Measurements from ENCODE around the gene FBN1. TPM values are rescaled to one million over a fixed set of nuclear protein-coding genes. Genes with fewer than 3 reads are reported as not detected.

The FBN1 gene
- total and polyA plus RNA-seq, 2 donors (not counting 3 experiments of a cell fraction or from before 2014, with no cell fraction given), result 107 to 111 TPM

DNA sequence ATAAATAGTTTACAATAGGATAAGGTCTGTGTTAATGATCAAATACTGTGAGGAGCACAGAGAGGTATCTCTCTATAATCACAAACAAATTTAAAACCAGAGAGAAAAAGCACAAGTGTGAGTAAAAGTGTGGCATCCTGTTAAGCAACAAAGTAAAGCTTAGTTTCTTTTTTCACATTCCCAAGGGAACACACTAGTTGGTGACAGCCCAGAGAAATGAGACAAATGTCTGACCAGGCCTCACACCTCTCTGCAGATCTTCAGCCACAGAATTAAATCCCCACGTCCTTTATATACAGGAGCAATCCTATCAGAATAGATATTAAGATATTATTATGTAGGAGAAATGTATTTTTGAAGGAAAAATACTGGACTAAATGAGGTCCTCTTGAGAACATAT lies 2.7 kb downstream of the FBN1 start:
- Histone ChIP-seq H4K20me1 (replicated peaks; ENCODE audit: control insufficient read depth, extremely low read depth, insufficient read depth, low read length) (no peaks in the 10 kb centered on the region), H3K27me3 (ENCODE audit: control insufficient read depth in 2 of 2, insufficient read depth in 2 of 2, low read length in 2 of 2) (no peaks in the 10 kb centered on the region), H3K4me3 (replicated peaks in 1 of 3; ENCODE audit: insufficient read depth in 1 of 3, low read depth in 1 of 3, low read length in 3 of 3) (peak overlapping the region in 2 of 3 experiments; percentile 50 to 92), H2AFZ (ENCODE audit: low read depth, low read length) (peak overlapping the region; percentile 23), H3K4me1 (ENCODE audit: control insufficient read depth, extremely low read depth, insufficient read depth, low read length) (peaks cover 34% of the 10 kb centered on the region), H3K9ac (replicated peaks; ENCODE audit: extremely low read depth, insufficient read depth, low read length) (peak overlapping the region; percentile 6), H3K36me3 (ENCODE audit: control insufficient read depth in 2 of 2, extremely low read depth in 1 of 2, insufficient read depth in 2 of 2, low read length in 2 of 2) (no peaks in the 10 kb centered on the region), H3K9me3 (replicated peaks; ENCODE audit: control insufficient read depth, insufficient read depth, low read length) (no peaks in the 10 kb centered on the region), H3K9me1 (replicated peaks; ENCODE audit: control insufficient read depth, extremely low read depth, insufficient read depth, low read length) (no peaks in the 10 kb centered on the region), H3K27ac (ENCODE audit: insufficient read depth, low read depth, low read length) (no peak overlapping the region), H3K4me2 (ENCODE audit: insufficient read depth, low read length) (peak overlapping the region; percentile 98), H3K79me2 (ENCODE audit: control insufficient read depth, insufficient read depth, low read length) (peaks cover 13% of the 10 kb centered on the region)
- FAIRE-seq (no peak), DNase-seq (ENCODE audit: low read depth, low spot score) (no peak)
- BruUV-seq (replicated peaks), result no TSS peak
- TF ChIP-seq, protein P1, sequence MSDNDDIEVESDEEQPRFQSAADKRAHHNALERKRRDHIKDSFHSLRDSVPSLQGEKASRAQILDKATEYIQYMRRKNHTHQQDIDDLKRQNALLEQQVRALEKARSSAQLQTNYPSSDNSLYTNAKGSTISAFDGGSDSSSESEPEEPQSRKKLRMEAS (IDR thresholded peaks at IDR 0.05; ENCODE audit: insufficient read depth, insufficient read length), result no peak
- TF ChIP-seq, protein P2, sequence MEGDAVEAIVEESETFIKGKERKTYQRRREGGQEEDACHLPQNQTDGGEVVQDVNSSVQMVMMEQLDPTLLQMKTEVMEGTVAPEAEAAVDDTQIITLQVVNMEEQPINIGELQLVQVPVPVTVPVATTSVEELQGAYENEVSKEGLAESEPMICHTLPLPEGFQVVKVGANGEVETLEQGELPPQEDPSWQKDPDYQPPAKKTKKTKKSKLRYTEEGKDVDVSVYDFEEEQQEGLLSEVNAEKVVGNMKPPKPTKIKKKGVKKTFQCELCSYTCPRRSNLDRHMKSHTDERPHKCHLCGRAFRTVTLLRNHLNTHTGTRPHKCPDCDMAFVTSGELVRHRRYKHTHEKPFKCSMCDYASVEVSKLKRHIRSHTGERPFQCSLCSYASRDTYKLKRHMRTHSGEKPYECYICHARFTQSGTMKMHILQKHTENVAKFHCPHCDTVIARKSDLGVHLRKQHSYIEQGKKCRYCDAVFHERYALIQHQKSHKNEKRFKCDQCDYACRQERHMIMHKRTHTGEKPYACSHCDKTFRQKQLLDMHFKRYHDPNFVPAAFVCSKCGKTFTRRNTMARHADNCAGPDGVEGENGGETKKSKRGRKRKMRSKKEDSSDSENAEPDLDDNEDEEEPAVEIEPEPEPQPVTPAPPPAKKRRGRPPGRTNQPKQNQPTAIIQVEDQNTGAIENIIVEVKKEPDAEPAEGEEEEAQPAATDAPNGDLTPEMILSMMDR (IDR thresholded peaks at IDR 0.05; ENCODE audit: extremely low read depth in 1 of 2, insufficient read depth in 1 of 2, low read depth in 1 of 2, low read length in 2 of 2), result no peak
- TF ChIP-seq FOS (IDR thresholded peaks at IDR 0.05; ENCODE audit: borderline replicate concordance, insufficient read depth, low read length) (no peak), POLR2AphosphoS5 (IDR thresholded peaks at IDR 0.05; ENCODE audit: insufficient read depth, low read depth, low read length) (no peak), POLR2A (IDR thresholded peaks at IDR 0.05; ENCODE audit: low read depth, low read length) (no peak), EZH2 (IDR thresholded peaks at IDR 0.05; ENCODE audit: borderline replicate concordance, low read depth, low read length, severe bottlenecking) (no peak), JUN (IDR thresholded peaks at IDR 0.05; ENCODE audit: borderline replicate concordance, insufficient read depth, insufficient read length, low read depth) (no peak), GATA2 (IDR thresholded peaks at IDR 0.05; ENCODE audit: insufficient read depth, insufficient read length, low read depth, low read length) (no peak), MYC (IDR thresholded peaks at IDR 0.05; ENCODE audit: low read depth, low read length) (no peak)
- dilution Hi-C loops (cut with MboI; ENCODE audit: extremely low pct_ligation_motif_present, low sequenced_read_pairs) (no loop called here), intact Hi-C loops (cut with micrococcal nuclease) (loop anchor here (1.0 to 10.0 kb wide), 3 partner anchors 132 to 159 kb away; no protein-coding TSS in a partner anchor)
- ChIA-PET CTCF (interaction anchor here (0.9 to 1.7 kb wide), 3 partner anchors 158 to 286 kb away, joined by 4 to 11 read pairs (median 5); no protein-coding TSS in a partner anchor), POLR2A (no interaction called here)

All from endothelial cell of umbilical vein (primary cell).